22Rv1 (cell line): Measurements from ENCODE around the gene TGFBI.

Experiments
- H3K27ac ChIP-seq: fragments of 450-650 bp; 2 replicates; pipeline ENCODE4 v1.5.1; 2017
- ZFX ChIP-seq: fragments of 450-650 bp; IDR thresholded peaks from 2 replicates; pipeline ENCODE4 v1.6.1; 2017; ENCODE audit warnings: antibody characterized with exemption, borderline replicate concordance
- TF ChIP-seq, protein P1 (sequence below): fragments of 450-650 bp; IDR thresholded peaks from 2 replicates; pipeline ENCODE4 v1.5.1; 2017; ENCODE audit warnings: mild to moderate bottlenecking

TGFBI gene

GRCh38 chr5:136048966-136049365 is 20.2 kb downstream of the TGFBI start:
- H3K27ac ChIP-seq: no peak overlapping the region
- no peak for TF ChIP-seq ZFX
- TF ChIP-seq, protein P1, sequence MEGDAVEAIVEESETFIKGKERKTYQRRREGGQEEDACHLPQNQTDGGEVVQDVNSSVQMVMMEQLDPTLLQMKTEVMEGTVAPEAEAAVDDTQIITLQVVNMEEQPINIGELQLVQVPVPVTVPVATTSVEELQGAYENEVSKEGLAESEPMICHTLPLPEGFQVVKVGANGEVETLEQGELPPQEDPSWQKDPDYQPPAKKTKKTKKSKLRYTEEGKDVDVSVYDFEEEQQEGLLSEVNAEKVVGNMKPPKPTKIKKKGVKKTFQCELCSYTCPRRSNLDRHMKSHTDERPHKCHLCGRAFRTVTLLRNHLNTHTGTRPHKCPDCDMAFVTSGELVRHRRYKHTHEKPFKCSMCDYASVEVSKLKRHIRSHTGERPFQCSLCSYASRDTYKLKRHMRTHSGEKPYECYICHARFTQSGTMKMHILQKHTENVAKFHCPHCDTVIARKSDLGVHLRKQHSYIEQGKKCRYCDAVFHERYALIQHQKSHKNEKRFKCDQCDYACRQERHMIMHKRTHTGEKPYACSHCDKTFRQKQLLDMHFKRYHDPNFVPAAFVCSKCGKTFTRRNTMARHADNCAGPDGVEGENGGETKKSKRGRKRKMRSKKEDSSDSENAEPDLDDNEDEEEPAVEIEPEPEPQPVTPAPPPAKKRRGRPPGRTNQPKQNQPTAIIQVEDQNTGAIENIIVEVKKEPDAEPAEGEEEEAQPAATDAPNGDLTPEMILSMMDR: no peak

GRCh38 chr5:136051486-136052220 is 22.9 kb downstream of the TGFBI start:
- TF ChIP-seq, protein P1: no peak
- TF ChIP-seq ZFX: no peak
- H3K27ac ChIP-seq: no peak overlapping the region

DNA sequence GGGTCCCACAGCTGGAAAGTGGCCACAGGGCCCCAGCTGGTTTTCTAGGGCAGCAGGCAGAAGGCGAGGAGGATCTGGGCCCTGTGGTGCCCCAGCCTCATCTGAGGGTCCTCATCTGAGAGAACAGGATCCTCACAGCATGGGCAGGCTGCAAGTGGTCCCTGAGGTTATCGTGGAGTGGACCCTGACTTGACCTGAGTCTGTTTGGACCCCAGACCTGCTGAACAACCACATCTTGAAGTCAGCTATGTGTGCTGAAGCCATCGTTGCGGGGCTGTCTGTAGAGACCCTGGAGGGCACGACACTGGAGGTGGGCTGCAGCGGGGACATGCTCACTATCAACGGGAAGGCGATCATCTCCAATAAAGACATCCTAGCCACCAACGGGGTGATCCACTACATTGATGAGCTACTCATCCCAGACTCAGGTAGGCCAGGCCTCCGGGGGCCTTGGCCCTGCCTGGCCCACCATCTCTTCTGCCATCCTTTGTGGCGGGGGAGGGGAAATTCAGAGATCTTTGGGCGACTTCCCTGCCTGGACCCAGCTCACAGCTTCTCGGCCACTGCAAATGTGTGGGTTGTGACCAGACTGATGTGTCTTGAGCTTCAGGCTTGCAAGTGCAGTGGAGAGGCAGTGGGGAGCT is 24.0 kb downstream of the TGFBI start:
- TF ChIP-seq ZFX: no peak
- TF ChIP-seq, protein P1: no peak
- no peak overlapping the region for H3K27ac ChIP-seq

GRCh38 chr5:136053336-136054141 is 24.8 kb downstream of the TGFBI start:
- no peak overlapping the region for H3K27ac ChIP-seq
- no peak for TF ChIP-seq ZFX
- TF ChIP-seq, protein P1: no peak

- TF ChIP-seq, protein P1: no peak
- no peak for TF ChIP-seq ZFX
- H3K27ac ChIP-seq: no peak overlapping the region
These were observed 25.6 kb downstream of the TGFBI start for GRCh38 chr5:136054142-136055019.

GRCh38 chr5:136055612-136056309 is 27.0 kb downstream of the TGFBI start:
- H3K27ac ChIP-seq: no peak overlapping the region
- TF ChIP-seq, protein P1: no peak
- TF ChIP-seq ZFX: no peak
